Immature natural killer cell (primary cell): ENCODE measurements around the gene PRKAA2. TPM values are rescaled to one million over a fixed set of nuclear protein-coding genes. Genes with fewer than 3 reads are reported as not detected.

Experiments used
- DNase-seq, 3 donors: peaks; one replicate each; pipeline ENCODE4 v3.0.0; 2022; ENCODE audit warnings: mixed read lengths in 1 of 3
- H3K27ac Mint-ChIP-seq, 6 donors: one replicate each; pipeline ENCODE4 v1.8.0; 2020; ENCODE audit warnings: mixed read lengths in 6 of 6, mild to moderate bottlenecking in 5 of 6, inconsistent platforms in 4 of 6, moderate library complexity in 3 of 6
- H3K27me3 Mint-ChIP-seq, 3 donors: one replicate each; pipeline ENCODE4 v1.8.0; 2020 to 2021; ENCODE audit warnings: low read depth in 3 of 3, mild to moderate bottlenecking in 3 of 3, mixed read lengths in 3 of 3, moderate library complexity in 3 of 3, inconsistent platforms in 1 of 3
- H3K36me3 Mint-ChIP-seq, 3 donors: one replicate each; pipeline ENCODE4 v1.8.0; 2020; ENCODE audit warnings: mixed read lengths in 3 of 3, inconsistent platforms in 2 of 3, mild to moderate bottlenecking in 2 of 3
- H3K4me1 Mint-ChIP-seq, 2 donors: one replicate each; pipeline ENCODE4 v1.8.0; 2020; ENCODE audit warnings: inconsistent platforms in 2 of 2, mild to moderate bottlenecking in 2 of 2, mixed read lengths in 2 of 2, moderate library complexity in 1 of 2
- H3K4me3 Mint-ChIP-seq, 5 donors: one replicate each; pipeline ENCODE4 v1.8.0; 2020; ENCODE audit warnings: mild to moderate bottlenecking in 5 of 5, mixed read lengths in 5 of 5, inconsistent platforms in 3 of 5, moderate library complexity in 3 of 5
- H3K9me3 Mint-ChIP-seq, 6 donors: one replicate each; pipeline ENCODE4 v1.8.0; 2020; ENCODE audit warnings: mild to moderate bottlenecking in 6 of 6, mixed read lengths in 6 of 6, inconsistent platforms in 4 of 6, moderate library complexity in 3 of 6
- polyA plus RNA-seq, 3 donors: library from polyadenylated mRNA; unstranded; fragments of 300-500 nt; fragmentation: Illumina TruSeq; gene quantifications; one replicate each; pipeline ENCODE4 v1.2.3, GENCODE V29; 2021

PRKAA2 gene
- polyA plus RNA-seq, 3 donors from 2014 or later = not detected

GRCh38 chr1:56639211-56639610 is 5.9 kb upstream of the PRKAA2 start:
- no peak overlapping the region for H3K27ac Mint-ChIP-seq
- H3K27me3 Mint-ChIP-seq = peaks cover 3 to 6% (median 4%) of the 10 kb centered on the region in 3 donors

DNA sequence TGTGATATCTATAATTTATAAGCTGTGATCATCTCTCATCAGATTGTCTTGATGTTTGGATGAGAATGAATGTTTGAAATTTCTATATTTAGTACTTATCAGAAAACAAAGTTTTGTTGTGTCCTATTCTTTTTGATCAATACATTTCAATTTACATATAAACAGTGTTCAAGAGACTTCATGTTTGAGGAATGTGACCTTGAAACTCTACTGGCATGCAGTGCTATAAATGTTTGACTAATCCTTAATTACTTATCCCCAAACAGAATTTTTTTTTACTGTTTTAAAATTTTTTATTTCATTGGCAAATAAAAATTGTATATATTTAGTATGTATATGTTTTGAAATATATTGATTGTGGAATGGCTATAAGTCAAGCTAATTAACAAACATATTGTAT is 1.5 kb upstream of the PRKAA2 start:
- peaks cover 0 to 6% (median 0%) of the 10 kb centered on the region in 3 donors for H3K36me3 Mint-ChIP-seq
- peaks cover 6 to 12% of the 10 kb centered on the region in 2 donors for H3K4me1 Mint-ChIP-seq
- peak overlapping the region in 2 of 5 donors; percentile 23 to 52 for H3K4me3 Mint-ChIP-seq
- no peak for DNase-seq
- H3K27ac Mint-ChIP-seq = no peak overlapping the region
- peaks cover 10 to 24% (median 18%) of the 10 kb centered on the region in 3 donors for H3K27me3 Mint-ChIP-seq
- peaks cover 0 to 7% (median 5%) of the 10 kb centered on the region in 6 donors for H3K9me3 Mint-ChIP-seq

More at GRCh38 chr1:56639211-56639610, 5.9 kb upstream of the PRKAA2 start:
- no peaks in the 10 kb centered on the region for H3K36me3 Mint-ChIP-seq
- no peak for DNase-seq
- H3K4me3 Mint-ChIP-seq = no peak overlapping the region
- peaks cover 0 to 4% (median 0%) of the 10 kb centered on the region in 6 donors for H3K9me3 Mint-ChIP-seq
- H3K4me1 Mint-ChIP-seq = peaks cover 0 to 6% of the 10 kb centered on the region in 2 donors

DNA sequence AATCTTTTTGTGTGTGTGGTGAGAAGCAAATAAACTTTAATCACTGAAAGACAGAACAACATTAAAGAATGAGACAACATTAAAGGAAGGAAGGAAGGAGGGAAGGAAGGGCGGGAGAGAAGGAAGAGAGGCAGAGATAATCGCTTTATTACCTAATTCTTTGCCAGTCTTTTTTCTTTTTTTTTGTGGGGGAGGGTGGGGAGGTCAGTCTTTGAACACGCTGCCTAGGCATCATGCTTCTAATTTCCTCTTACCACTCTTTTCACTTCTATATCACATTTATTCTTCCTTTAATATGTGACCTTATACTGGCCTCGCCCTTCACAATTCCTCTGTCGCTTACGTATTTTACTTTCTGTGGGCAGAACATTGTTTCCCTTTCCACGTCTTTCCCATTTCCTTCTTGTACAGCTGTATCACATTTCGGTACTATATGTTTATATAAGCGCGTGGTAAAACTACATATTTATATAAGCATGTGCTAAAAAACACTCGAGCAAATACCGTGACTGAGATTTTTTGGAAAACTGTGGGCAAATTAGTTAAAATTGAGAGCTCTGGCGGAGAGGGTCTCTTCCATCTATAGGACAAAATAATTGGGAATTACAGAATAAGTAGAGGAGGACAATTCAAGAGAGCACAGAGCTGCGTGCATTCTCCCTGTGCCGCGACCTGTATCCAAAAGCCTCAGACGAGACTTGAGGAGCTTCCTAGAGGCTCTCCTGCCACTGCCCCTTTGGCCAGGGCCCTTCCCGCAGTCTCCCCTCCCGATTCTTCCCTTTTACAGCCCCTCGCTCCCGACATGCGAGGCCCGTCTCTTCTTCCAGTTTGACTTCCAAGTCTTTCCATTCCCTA is 823 bp upstream of the PRKAA2 start:
- Mint-ChIP-seq H3K27me3 (peaks cover 10 to 24% (median 21%) of the 10 kb centered on the region in 3 donors), H3K36me3 (peaks cover 0 to 6% (median 0%) of the 10 kb centered on the region in 3 donors), H3K4me1 (peaks cover 6 to 12% of the 10 kb centered on the region in 2 donors), H3K9me3 (peaks cover 0 to 13% (median 5%) of the 10 kb centered on the region in 6 donors), H3K4me3 (peak overlapping the region; percentile 23 to 62 (median 47)), H3K27ac (no peak overlapping the region)
- DNase-seq = no peak

DNA sequence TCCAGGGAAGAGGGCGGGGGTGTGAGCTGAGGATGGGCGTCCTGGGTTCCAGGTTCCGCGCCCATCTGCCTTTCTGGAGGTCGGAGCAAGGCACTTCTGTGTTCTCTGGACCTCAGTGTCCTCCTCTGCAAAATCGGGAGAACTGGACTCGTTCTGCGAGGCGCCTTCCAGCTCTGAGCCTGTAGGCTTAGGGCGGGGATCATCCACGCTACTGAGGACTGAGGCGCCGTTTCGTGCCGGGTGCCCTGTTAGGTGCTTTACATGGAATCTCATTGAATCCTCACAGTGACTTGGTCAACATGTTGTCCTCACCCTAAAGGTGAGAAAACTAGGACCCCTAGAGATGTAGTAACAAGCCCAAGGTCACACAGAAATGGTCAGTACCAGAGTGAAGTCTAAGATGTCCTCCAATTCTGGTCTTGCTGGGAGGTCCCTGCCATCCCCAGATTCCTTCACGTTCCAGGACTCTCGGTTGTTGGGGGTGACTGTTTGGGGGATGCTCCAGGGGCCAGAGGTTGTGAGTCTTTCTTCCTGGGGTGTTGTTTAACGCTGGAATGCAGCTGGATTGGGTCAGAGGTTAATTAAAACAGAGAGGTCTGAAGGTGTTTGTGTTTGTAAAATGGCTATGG is 677 bp downstream of the PRKAA2 start:
- Mint-ChIP-seq H3K4me1 (peaks cover 6 to 12% of the 10 kb centered on the region in 2 donors), H3K27me3 (peaks cover 10 to 24% (median 22%) of the 10 kb centered on the region in 3 donors), H3K4me3 (peak overlapping the region; percentile 2 to 50 (median 19)), H3K27ac (no peak overlapping the region), H3K9me3 (peaks cover 0 to 14% (median 5%) of the 10 kb centered on the region in 6 donors), H3K36me3 (peaks cover 0 to 6% (median 0%) of the 10 kb centered on the region in 3 donors)
- DNase-seq = no peak

DNA sequence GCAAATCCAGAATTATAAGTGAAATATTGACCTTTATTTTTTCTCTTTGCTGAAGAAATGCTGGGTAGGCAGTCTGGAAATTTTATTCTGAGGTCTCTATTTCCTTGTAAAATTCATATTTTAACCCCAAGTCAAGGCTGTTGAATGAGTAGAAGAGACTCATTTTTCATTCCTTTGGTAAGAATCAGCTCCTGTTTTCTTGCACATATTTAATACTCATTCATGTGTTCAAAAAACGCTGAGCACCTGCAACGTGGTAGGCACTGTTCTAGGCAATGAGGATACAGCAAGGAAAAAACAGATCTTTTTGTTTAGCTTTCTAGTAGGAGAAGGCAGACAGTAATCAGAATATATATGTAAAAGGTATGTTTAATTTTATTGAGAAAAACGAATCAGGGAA is 1.5 kb downstream of the PRKAA2 start:
- Mint-ChIP-seq H3K27ac (no peak overlapping the region), H3K27me3 (peaks cover 10 to 22% (median 22%) of the 10 kb centered on the region in 3 donors), H3K4me3 (no peak overlapping the region), H3K36me3 (peaks cover 0 to 6% (median 0%) of the 10 kb centered on the region in 3 donors), H3K4me1 (peaks cover 6 to 12% of the 10 kb centered on the region in 2 donors), H3K9me3 (peaks cover 0 to 14% (median 5%) of the 10 kb centered on the region in 6 donors)
- DNase-seq = no peak

GRCh38 chr1:56647106-56647505 is 2.0 kb downstream of the PRKAA2 start:
- H3K4me1 Mint-ChIP-seq = peaks cover 6 to 12% of the 10 kb centered on the region in 2 donors
- no peak overlapping the region for H3K27ac Mint-ChIP-seq
- DNase-seq = no peak
- H3K36me3 Mint-ChIP-seq = peaks cover 0 to 6% (median 0%) of the 10 kb centered on the region in 3 donors
- H3K4me3 Mint-ChIP-seq = no peak overlapping the region
- peaks cover 10 to 22% (median 22%) of the 10 kb centered on the region in 3 donors for H3K27me3 Mint-ChIP-seq
- peaks cover 0 to 14% (median 5%) of the 10 kb centered on the region in 6 donors for H3K9me3 Mint-ChIP-seq

DNA sequence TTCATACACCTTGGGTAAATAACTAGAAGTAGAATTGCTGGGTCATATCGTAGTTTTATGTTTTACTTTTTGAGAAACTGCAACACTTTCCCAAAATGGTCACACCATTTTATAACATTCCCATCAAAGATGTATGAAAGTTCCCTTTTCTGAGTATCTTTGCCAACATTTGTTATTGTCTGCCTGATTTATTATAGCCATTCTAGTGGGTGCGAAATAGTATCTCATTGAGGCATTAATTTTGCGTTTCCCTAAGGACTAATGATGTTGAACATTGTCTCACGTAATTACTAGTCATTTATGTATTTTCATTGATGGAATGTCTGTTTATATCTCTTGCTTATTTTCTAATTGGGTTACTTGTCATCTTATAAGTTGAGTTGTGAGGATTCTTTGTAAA is 3.4 kb downstream of the PRKAA2 start:
- Mint-ChIP-seq H3K4me3 (no peak overlapping the region), H3K27me3 (peaks cover 6 to 22% (median 22%) of the 10 kb centered on the region in 3 donors), H3K27ac (no peak overlapping the region), H3K4me1 (peaks cover 6 to 12% of the 10 kb centered on the region in 2 donors), H3K9me3 (peaks cover 0 to 14% (median 5%) of the 10 kb centered on the region in 6 donors), H3K36me3 (peaks cover 0 to 6% (median 0%) of the 10 kb centered on the region in 3 donors)
- DNase-seq = no peak

GRCh38 chr1:56654126-56654923 is 9.2 kb downstream of the PRKAA2 start:
- no peak overlapping the region for H3K27ac Mint-ChIP-seq
- H3K9me3 Mint-ChIP-seq = peaks cover 5 to 26% (median 14%) of the 10 kb centered on the region in 6 donors
- no peak for DNase-seq
- H3K36me3 Mint-ChIP-seq = peaks cover 0 to 5% (median 0%) of the 10 kb centered on the region in 3 donors
- H3K27me3 Mint-ChIP-seq = peaks cover 0 to 4% (median 3%) of the 10 kb centered on the region in 3 donors
- no peak overlapping the region for H3K4me3 Mint-ChIP-seq
- H3K4me1 Mint-ChIP-seq = no peaks in the 10 kb centered on the region

DNA sequence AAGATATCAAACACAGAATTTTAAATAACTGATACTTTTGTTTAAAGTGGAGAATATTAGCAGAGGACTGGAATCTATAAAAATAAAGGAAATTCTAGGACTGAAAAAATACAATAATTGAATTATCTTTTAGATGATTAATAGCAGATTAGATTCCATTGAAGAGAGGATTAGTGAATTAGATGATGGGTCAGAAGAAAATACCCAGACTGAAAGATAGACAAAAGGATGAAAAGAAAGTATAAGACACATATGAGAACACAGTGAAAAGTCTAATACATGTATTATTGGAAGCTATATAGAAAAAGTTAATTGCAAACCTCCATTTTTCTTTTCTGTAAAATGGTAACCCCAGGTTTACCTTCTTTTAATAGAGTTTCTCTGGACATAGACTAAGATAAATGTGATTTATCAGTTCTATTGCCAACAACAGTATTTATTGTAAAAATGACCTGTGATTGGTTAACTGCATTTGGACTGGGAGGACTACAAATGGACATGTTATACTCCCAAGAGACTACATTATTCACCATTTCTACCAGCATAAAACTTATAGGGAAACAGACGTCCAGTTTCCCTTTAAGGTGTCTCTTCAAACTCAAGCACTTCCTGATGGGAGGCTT is 11.0 kb downstream of the PRKAA2 start:
- Mint-ChIP-seq H3K4me3 (no peak overlapping the region), H3K36me3 (peaks cover 0 to 5% (median 0%) of the 10 kb centered on the region in 3 donors), H3K27me3 (peaks cover 0 to 6% (median 4%) of the 10 kb centered on the region in 3 donors), H3K27ac (no peak overlapping the region), H3K4me1 (no peaks in the 10 kb centered on the region), H3K9me3 (peaks cover 5 to 26% (median 14%) of the 10 kb centered on the region in 6 donors)
- DNase-seq = no peak

DNA sequence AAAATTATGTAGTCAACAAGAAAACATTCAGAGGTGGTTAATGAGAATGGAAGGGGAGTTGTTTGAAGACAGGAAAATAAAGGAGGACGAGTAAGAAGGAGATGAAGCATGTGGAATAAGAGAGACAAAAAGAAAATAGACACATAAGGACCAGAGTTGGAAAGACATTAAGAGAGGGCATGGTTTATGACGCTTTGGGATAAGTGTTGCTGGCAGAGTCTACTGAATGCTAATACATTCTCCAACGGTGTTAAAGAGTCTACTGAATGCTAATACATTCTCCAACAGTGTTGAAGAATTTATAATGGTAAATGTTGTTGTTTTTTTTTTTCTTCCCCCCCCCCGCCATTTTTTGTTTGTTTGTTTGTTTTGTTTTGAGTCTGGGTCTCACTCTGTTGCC is 13.1 kb downstream of the PRKAA2 start:
- Mint-ChIP-seq H3K9me3 (peaks cover 5 to 26% (median 14%) of the 10 kb centered on the region in 6 donors), H3K27me3 (peaks cover 2 to 7% (median 6%) of the 10 kb centered on the region in 3 donors), H3K36me3 (peaks cover 0 to 5% (median 0%) of the 10 kb centered on the region in 3 donors), H3K27ac (no peak overlapping the region), H3K4me1 (no peaks in the 10 kb centered on the region), H3K4me3 (no peak overlapping the region)
- DNase-seq = no peak

GRCh38 chr1:56660293-56660692 is 15.2 kb downstream of the PRKAA2 start:
- no peaks in the 10 kb centered on the region for H3K4me1 Mint-ChIP-seq
- no peak overlapping the region for H3K27ac Mint-ChIP-seq
- no peak overlapping the region for H3K4me3 Mint-ChIP-seq
- H3K36me3 Mint-ChIP-seq = peaks cover 0 to 5% (median 0%) of the 10 kb centered on the region in 3 donors
- H3K27me3 Mint-ChIP-seq = peaks cover 2 to 6% (median 5%) of the 10 kb centered on the region in 3 donors
- no peak for DNase-seq
- peaks cover 5 to 26% (median 14%) of the 10 kb centered on the region in 6 donors for H3K9me3 Mint-ChIP-seq

GRCh38 chr1:56663846-56664245 is 18.7 kb downstream of the PRKAA2 start:
- H3K4me1 Mint-ChIP-seq = no peaks in the 10 kb centered on the region
- H3K4me3 Mint-ChIP-seq = no peak overlapping the region
- no peak overlapping the region for H3K27ac Mint-ChIP-seq
- H3K9me3 Mint-ChIP-seq = no peaks in the 10 kb centered on the region
- no peaks in the 10 kb centered on the region for H3K36me3 Mint-ChIP-seq
- no peak for DNase-seq
- H3K27me3 Mint-ChIP-seq = peaks cover 2 to 5% (median 4%) of the 10 kb centered on the region in 3 donors

DNA sequence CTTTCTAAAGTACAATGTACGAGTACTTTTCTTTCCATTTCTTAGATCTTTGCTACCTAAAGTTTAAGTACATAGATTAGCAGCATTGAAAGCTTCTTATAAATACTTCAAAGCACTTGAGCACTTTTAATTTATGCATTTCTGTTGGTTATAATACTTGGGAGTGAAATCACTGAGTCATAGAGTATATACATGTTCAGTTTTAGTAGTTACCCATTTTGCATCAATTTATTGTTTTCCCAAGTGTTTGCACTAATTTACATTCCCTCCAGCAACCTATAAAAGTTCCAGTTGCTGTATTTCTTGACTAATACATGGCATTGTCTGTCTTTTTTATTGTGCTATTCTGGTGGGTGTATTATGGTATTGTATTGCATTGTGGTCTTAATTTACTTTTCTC is 20.3 kb downstream of the PRKAA2 start:
- Mint-ChIP-seq H3K4me1 (no peaks in the 10 kb centered on the region), H3K4me3 (no peak overlapping the region)

More for the DNA sequence above, 20.3 kb downstream of the PRKAA2 start:
- no peaks in the 10 kb centered on the region for H3K36me3 Mint-ChIP-seq
- H3K27me3 Mint-ChIP-seq = peaks cover 2 to 5% (median 2%) of the 10 kb centered on the region in 3 donors
- H3K27ac Mint-ChIP-seq = no peak overlapping the region
- no peak for DNase-seq
- no peaks in the 10 kb centered on the region for H3K9me3 Mint-ChIP-seq
